ENCODE data around the gene DSEL.
A peak's percentile ranks its signal among the peaks of the same experiment; 100 is the strongest.

DSEL gene

GRCh38 chr18:67516539-67517443, at the start of gene DSEL:
Gene DSEL, minus strand, starts transcription at chr18:67516720. Its CDS starts 2,112 bp downstream, at chr18:67514608.
- peak; percentile 98 for DNase-seq

GRCh38 chr18:67553437-67553836, 36.9 kb upstream of the DSEL start:
- DNase-seq = no peak

- DNase-seq = no peak
These were observed 34.5 kb upstream of the DSEL start for GRCh38 chr18:67550872-67551520.

- DNase-seq = no peak
These were observed 33.4 kb upstream of the DSEL start for GRCh38 chr18:67549946-67550345.

GRCh38 chr18:67545681-67546080, 29.2 kb upstream of the DSEL start:
- no peak for DNase-seq

GRCh38 chr18:67540559-67540958, 24.0 kb upstream of the DSEL start:
- no peak for DNase-seq

DNA sequence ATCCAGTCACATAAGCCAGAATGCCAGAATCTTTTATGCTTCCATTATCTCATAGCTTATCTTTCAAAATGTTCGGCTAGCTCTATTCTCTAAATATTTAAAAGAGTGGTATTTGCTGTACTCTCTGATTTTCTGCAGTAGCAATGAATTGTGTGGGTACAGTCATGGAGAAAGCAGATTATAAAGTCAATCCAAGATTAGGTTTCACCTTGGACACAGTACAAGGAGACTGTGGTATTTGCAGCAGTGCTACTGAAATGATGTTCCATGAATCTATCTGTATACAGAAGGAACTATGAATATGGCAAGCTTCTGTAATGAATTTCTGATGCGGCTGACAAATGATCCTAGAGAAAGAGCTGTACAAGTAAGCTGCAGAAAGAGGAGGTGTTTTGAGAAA, 15.4 kb upstream of the DSEL start:
- DNase-seq = no peak

DNA sequence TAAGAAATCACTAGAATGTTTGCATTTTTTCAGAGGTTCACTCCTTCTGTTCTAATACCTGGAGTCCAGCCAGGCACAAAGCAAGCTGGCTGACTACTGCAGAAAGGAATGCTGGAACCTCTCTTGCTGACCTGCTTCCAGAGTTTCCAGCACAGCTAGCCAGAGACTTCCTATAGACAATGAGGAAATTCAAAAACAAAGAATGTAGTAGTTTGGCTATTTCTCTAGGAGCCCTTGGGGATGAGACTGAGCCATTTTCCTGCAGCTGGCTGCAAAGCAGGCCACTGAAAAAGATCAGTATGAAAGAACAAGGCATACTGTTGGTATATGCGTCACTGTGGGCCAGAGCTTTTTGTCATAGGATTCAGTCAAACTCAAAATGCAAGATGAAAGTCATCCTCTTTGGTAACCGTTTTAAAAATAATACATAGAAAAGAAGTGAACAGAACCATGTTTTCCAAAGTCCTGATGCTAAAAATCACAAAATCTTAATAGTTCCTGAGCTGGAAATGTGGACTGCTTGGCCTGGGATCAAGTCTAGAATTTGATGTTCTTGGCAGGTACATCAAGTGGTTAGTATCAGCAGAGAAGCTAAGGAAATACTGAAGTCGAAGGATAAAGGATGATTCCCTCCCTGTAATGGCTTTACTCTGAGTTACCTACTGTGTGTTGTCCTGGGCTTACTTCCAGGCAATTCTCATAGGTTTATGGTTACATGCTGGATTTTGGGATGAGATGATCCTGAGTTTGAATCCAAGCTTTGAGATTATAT, 9.0 kb upstream of the DSEL start:
- no peak for DNase-seq

- no peak for DNase-seq
These were observed 3.9 kb upstream of the DSEL start for GRCh38 chr18:67520351-67520921.

- DNase-seq = no peak
These were observed 3.1 kb upstream of the DSEL start for GRCh38 chr18:67519592-67519991.

GRCh38 chr18:67518566-67518965, 2.0 kb upstream of the DSEL start:
- no peak for DNase-seq

DNA sequence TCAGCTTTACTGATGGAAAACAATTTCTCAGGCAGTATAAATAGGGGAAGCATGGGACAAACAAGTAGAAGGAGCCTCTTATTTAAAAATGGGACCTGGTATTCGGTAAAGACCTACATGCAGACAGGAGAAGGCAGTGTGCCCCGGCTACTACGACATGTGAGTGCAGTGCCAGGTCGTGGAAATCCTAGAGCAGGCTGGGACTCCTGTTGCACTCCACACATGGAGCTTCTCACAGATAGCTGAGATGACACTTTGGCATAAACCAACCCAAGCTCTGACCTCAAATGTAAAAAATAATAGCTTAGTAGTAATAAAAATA, 885 bp upstream of the DSEL start:
- DNase-seq = peak; percentile 21

- peak; percentile 74 for DNase-seq
These were observed 480 bp downstream of the DSEL start for GRCh38 chr18:67515942-67516538.

- DNase-seq = no peak
These were observed 1.5 kb downstream of the DSEL start for GRCh38 chr18:67514901-67515540.

GRCh38 chr18:67514465-67514864, 2.1 kb downstream of the DSEL start:
- no peak for DNase-seq

DNA sequence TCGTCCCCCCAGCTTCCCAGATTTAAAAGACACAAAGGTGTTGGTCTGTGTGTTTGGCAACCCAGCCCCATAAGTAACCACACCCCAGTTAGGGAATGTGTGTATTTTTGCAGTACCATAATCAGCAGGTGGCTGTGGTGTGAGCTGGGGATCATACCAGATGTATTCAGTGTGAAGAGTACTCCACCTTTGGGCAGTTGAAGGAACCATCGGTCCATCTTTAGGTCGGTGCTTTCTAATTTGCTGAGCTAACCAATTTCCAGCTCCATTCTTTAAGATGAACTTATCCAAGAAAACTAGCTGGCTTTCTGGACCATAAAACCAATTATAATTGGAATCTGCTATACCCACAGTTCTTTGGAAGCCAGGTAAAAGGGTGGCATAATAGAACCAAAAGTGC, 3.2 kb downstream of the DSEL start:
- peak; percentile 2 for DNase-seq

DNA sequence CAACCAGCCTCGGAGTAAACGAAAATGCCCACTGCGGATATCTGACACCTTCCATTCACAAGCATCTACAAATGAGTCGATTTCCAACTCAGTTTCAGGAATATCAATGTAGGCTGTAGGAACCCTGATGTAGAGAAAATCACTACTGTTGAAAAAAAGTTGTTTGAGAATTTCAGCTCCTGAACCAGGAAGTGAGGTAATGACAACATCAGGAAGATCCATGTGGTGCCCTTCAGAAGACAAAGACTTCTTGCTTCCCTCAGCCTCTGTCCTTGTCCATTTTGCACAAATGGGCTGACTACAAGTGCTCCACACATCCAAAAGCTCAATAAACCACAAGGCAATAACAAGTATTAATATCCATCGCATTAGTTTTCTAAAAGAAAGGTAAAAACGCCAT, 4.7 kb downstream of the DSEL start:
- no peak for DNase-seq

- DNase-seq = no peak
These were observed 5.7 kb downstream of the DSEL start for GRCh38 chr18:67510831-67511230.

- no peak for DNase-seq
These were observed 6.7 kb downstream of the DSEL start for GRCh38 chr18:67509741-67510391.

DNA sequence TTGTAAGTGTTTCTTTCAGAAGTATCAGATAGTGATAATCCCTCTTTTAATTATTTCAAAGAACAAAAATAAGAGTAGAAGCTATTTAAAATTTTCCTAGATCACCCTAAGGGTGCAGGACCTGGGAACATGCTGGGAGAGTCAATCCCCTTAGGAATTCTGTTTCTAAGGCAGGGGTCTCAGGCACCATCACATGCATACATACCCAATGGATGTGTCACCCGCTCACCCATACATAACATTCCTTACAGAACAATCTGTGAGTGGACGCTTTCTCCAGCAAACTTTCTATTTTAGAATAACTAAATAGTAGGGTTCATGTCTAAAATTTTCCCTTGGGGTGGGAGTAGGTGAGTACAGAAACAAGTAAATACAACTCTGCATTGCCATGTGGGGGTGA, 8.4 kb downstream of the DSEL start:
- DNase-seq = no peak

DNA sequence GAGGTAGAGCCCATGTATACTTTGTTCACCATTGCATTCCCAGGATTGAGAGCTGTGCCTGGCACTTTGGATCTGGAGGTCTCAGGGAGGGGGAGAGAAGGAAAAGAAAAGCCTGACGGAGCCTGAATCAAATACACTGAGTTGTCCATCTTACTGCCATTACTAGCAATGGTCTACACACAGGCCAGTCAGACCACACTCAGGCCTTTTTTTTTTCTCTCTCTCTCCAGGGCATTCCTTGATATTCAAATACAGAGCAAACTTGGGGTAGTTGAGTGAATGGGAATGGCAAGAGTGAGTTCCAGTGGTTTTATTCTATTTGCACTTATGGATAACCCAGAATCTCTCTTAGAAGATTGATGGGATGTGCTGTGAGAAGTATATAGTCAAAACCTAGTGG, 11.8 kb downstream of the DSEL start:
- DNase-seq = no peak

Data from CD4-positive, alpha-beta T cell treated with Interleukin-6 for 4 hours (primary cell).